SKM-1 (cell line): ENCODE data around the gene AMY1B.
"Not testable (repeated sequence)": the region's sequence is repeated elsewhere in the genome, so short reads cannot be mapped to it uniquely, and the experiment has no call there.

Experiments used
- DNase-seq: peaks from one replicate; lab custom pipeline; 2025; ENCODE audit not compliant: unreplicated experiment; lab: John Stamatoyannopoulos, UW

AMY1B gene

GRCh38 chr1:103696110-103696509, at the start of gene AMY1B:
Gene AMY1B (minus strand): TSS chr1:103696210. CDS start chr1:103695639, 571 bp downstream.
- not testable (repeated sequence) for DNase-seq

GRCh38 chr1:103745040-103745439, 49.0 kb upstream of the AMY1B start:
- DNase-seq, result not testable (repeated sequence)

DNA sequence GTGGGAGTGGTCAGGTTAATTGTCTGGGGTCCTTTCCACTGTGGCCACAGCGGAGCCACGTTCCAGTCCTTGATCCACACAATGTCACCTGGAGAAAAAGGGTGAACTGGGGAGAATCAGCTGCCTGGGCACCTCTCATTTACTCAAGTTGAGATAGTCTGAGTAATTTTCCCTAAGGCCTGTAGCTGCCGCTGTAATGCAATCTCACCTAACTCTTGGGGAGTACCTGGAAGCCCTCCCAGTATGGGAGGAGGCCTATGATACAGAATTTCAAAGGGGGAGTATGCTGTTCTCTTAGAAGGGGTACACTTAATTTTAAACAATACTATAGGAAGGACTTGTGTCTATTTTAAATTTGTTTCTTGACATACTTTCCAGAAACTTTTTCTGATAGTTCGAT, 48.4 kb upstream of the AMY1B start:
- DNase-seq, result not testable (repeated sequence)

DNA sequence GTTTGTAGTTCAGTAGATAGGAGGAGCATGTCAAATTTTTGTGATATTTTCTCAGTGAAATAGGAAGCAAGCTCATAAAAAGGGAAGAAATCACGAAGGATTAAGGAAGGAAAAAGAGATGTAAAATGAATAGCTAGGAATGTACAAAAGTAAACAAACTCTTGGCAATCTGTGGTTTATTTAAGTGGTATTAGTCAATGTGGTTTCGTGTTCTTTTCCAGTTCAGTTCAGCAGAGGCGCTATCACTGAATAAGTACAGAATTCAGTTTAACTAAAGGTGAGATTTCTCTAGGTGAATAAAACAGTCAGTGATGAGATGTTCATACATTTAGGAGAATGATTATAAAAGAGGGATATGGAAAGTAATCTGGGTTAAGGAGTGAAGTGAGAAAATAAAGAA, 42.0 kb upstream of the AMY1B start:
- DNase-seq, result not testable (repeated sequence)

DNA sequence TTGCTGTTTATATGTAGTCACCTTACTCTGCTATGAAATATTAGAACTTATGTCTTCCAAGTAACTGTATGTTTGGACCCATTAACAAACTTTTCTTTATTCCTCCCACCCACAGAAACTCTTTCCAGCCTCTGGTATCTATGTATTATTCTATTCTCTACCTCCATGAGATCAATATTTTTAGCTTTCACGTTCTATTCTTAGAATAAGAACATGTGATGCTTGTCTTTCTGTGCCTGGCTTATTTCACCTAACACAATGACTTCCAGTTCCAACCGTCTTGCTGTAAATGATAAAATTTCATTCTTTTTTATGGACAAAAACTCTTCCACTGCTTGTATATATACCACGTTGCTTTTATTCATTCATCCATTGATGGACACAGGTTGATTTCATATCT, 39.3 kb upstream of the AMY1B start:
- DNase-seq, result not testable (repeated sequence)

GRCh38 chr1:103721473-103721872, 25.5 kb upstream of the AMY1B start:
- not testable (repeated sequence) for DNase-seq

- not testable (repeated sequence) for DNase-seq
Observed at GRCh38 chr1:103717404-103717803, 21.4 kb upstream of the AMY1B start.

DNA sequence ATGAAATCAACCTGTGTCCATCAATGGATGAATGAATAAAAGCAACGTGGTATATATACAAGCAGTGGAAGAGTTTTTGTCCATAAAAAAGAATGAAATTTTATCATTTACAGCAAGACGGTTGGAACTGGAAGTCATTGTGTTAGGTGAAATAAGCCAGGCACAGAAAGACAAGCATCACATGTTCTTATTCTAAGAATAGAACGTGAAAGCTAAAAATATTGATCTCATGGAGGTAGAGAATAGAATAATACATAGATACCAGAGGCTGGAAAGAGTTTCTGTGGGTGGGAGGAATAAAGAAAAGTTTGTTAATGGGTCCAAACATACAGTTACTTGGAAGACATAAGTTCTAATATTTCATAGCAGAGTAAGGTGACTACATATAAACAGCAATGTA, 14.4 kb upstream of the AMY1B start:
- not testable (repeated sequence) for DNase-seq

- DNase-seq, result not testable (repeated sequence)
Observed at GRCh38 chr1:103707670-103708069, 11.7 kb upstream of the AMY1B start.

DNA sequence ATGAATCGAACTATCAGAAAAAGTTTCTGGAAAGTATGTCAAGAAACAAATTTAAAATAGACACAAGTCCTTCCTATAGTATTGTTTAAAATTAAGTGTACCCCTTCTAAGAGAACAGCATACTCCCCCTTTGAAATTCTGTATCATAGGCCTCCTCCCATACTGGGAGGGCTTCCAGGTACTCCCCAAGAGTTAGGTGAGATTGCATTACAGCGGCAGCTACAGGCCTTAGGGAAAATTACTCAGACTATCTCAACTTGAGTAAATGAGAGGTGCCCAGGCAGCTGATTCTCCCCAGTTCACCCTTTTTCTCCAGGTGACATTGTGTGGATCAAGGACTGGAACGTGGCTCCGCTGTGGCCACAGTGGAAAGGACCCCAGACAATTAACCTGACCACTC, 5.2 kb upstream of the AMY1B start:
- DNase-seq, result not testable (repeated sequence)

DNA sequence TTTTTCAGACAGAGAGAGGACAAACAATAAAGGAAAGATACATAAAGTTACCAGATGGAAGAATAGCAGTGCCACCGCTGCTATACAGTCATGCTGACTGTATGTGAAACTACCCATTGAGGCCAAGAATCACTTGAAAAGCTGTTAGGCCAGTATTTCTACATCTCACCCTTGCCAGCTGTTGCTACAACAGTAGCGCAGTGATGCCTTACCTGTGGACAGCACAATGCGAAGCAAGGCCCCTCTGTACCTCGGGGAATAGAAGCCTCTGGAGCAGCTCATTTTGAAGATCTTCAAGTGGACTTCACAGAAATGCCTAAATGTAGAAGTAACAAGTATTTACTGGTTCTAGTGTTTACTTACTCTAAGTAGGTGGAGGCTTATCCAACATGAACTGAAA, 4.7 kb upstream of the AMY1B start:
- DNase-seq, result not testable (repeated sequence)

DNA sequence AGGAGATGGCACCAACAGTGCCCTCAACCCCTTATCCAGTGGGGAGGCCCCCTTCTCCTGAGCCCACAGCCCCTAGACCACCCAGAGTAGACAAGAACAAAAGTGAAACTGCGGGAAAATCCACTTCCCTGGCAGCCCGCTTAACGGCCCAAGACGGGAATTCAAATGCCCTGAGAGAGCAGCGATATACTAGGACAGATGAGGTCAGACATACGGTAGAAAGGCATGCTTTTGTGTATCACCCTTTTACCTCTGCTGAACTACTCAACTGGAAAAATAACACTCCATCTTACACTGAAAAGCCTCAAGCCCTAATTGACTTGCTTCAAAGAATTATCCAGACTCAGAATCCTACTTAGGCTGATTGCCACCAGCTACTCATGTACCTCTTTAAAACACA, 1.4 kb upstream of the AMY1B start:
- DNase-seq, result not testable (repeated sequence)

- not testable (repeated sequence) for DNase-seq
Observed at GRCh38 chr1:103676335-103676734, 19.7 kb downstream of the AMY1B start.

GRCh38 chr1:103655460-103655859, 40.5 kb downstream of the AMY1B start, which contains the start of gene AMY1A:
Gene AMY1A (plus strand): TSS chr1:103655760. CDS start chr1:103656331, 571 bp downstream.
- not testable (repeated sequence) for DNase-seq

GRCh38 chr1:103654133-103654532, 41.9 kb downstream of the AMY1B start:
- not testable (repeated sequence) for DNase-seq

- not testable (repeated sequence) for DNase-seq
Observed at GRCh38 chr1:103650889-103651288, 45.1 kb downstream of the AMY1B start.

GRCh38 chr1:103650305-103650704, 45.7 kb downstream of the AMY1B start:
- not testable (repeated sequence) for DNase-seq

- not testable (repeated sequence) for DNase-seq
Observed at GRCh38 chr1:103643908-103644307, 52.1 kb downstream of the AMY1B start.

DNA sequence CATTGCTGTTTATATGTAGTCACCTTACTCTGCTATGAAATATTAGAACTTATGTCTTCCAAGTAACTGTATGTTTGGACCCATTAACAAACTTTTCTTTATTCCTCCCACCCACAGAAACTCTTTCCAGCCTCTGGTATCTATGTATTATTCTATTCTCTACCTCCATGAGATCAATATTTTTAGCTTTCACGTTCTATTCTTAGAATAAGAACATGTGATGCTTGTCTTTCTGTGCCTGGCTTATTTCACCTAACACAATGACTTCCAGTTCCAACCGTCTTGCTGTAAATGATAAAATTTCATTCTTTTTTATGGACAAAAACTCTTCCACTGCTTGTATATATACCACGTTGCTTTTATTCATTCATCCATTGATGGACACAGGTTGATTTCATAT, 54.8 kb downstream of the AMY1B start:
- DNase-seq, result not testable (repeated sequence)
